ENCODE data around the gene AZIN2.

- no peak for TF ChIP-seq ZNF384 (IDR thresholded peaks at IDR 0.05; ENCODE audit: borderline replicate concordance, low read depth, low read length)
- TF ChIP-seq CTCF (IDR thresholded peaks at IDR 0.05 in 2 of 3, conservative IDR thresholded peaks at IDR 0.05 in 1 of 3; ENCODE audit: control insufficient read depth in 2 of 3, extremely low read depth in 1 of 3, insufficient read depth in 1 of 3, low read depth in 3 of 3, low read length in 3 of 3): no peak
- no peak for TF ChIP-seq MAX (IDR thresholded peaks at IDR 0.05; ENCODE audit: low read depth, low read length)
- TF ChIP-seq BCLAF1 (IDR thresholded peaks at IDR 0.05): no peak
- TF ChIP-seq RB1 (IDR thresholded peaks at IDR 0.05; ENCODE audit: borderline replicate concordance): no peak
- TF ChIP-seq PML (IDR thresholded peaks at IDR 0.05; ENCODE audit: low read length): no peak
- TF ChIP-seq BCL11A (IDR thresholded peaks at IDR 0.05; ENCODE audit: low read depth, low read length): no peak
- no peak for TF ChIP-seq POLR2AphosphoS5 (IDR thresholded peaks at IDR 0.05; ENCODE audit: low read length)
- no peak for TF ChIP-seq ASH2L (IDR thresholded peaks at IDR 0.05; ENCODE audit: borderline replicate concordance, low read depth)
- TF ChIP-seq EP300 (IDR thresholded peaks at IDR 0.05; ENCODE audit: borderline replicate concordance in 1 of 2, control insufficient read depth in 1 of 2, low read depth in 2 of 2, low read length in 2 of 2): no peak
- TF ChIP-seq CBX3 (IDR thresholded peaks at IDR 0.05; ENCODE audit: borderline replicate concordance, low read depth): no peak
Measured at GRCh38 chr1:33150522-33150921, 69.6 kb downstream of the AZIN2 start.
